ENCODE measurements around the gene RGS16. TPM values are rescaled to one million over a fixed set of nuclear protein-coding genes. Genes with fewer than 3 reads are reported as not detected.

RGS16 gene, protein sequence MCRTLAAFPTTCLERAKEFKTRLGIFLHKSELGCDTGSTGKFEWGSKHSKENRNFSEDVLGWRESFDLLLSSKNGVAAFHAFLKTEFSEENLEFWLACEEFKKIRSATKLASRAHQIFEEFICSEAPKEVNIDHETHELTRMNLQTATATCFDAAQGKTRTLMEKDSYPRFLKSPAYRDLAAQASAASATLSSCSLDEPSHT
- total RNA-seq (6.3 and 7.3 TPM in 2 replicates), polyA plus RNA-seq (7.6 and 18.1 TPM in 2 replicates)

DNA sequence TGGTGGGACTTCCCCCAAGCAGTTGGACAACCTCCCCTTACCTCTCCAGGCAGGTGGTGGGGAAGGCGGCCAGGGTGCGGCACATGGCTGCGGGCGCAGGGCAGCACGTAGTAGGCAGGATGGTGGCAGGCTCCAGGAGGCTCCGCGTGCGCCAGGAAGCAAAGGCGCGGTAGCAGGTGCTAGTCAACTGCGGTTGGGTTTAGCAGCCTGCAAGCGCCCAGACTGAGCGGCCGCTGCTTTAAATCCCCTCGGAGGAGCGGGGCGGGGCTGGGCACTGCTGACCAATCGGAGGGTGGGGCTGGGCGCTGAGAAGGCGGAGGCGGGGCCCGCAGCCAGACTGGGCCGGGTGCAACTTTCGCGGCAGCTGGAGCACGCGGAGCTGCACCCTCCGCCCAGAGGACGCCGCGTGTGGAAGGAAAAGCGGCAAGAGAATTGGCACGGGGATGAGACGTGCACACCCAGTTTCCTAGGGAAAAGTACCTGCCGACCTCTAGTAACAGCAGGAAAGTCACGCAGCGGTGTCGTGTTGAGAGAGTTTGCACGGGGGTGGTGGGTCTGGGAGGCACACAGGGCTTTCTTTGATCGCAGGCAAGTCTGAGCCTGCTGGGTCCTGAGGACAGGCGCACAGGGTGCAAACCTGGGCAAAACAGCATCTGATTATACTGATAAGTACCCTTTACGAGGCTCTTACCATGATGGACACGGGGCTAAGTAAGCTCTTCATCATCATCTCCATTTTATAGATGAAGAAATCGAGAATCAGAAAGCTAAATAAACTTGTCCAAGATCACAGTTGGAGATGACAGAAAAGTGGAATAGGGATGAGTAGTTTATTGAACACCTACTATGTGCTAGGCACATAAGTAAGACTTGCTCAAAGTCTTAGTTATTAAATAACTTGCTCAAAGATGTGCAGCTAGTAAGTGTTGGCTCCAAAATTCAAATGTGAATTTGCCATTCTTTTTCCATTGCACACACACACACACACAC is at the start of gene RGS16:
Gene RGS16 (minus strand): TSS at position 215 of the 990 bp plus-strand sequence. CDS start 130 bp downstream, at position 85.
- no peaks in the 10 kb centered on the region for H3K36me3 ChIP-seq (replicated peaks; ENCODE audit: insufficient read depth, low read depth)
- no peak within 1 kb of the TSS for H3K27ac ChIP-seq
- TF ChIP-seq CTCF (IDR thresholded peaks at IDR 0.05; ENCODE audit: poor library complexity) (no peak), EZH2 (IDR thresholded peaks at IDR 0.05; ENCODE audit: borderline replicate concordance) (no peak), EZH2phosphoT487 (IDR thresholded peaks at IDR 0.05; ENCODE audit: low read depth, severe bottlenecking, unreplicated experiment) (no peak)
- peak within 1 kb of the TSS; percentile 95 for H3K4me2 ChIP-seq
- H3K27me3 ChIP-seq: peaks cover 3% of the 10 kb centered on the region
- H2AFZ ChIP-seq: peak within 1 kb of the TSS; percentile 52
- no peaks in the 10 kb centered on the region for H3K79me2 ChIP-seq
- H3K9me2 ChIP-seq (replicated peaks; ENCODE audit: insufficient read depth): no peaks in the 10 kb centered on the region
- no peaks in the 10 kb centered on the region for H4K20me1 ChIP-seq (ENCODE audit: insufficient read depth, poor library complexity, severe bottlenecking)
- no peaks in the 10 kb centered on the region for H3K9me3 ChIP-seq (ENCODE audit: low read depth)
- peak; percentile 92 for DNase-seq (ENCODE audit: low spot score)
- peak within 1 kb of the TSS; percentile 18 for H3K4me3 ChIP-seq
- 10% methylated on average over 25 of the region's 44 CpGs for WGBS (ENCODE audit: low lambda C conversion rate, missing lambda C conversion rate)
- peaks cover 10% of the 10 kb centered on the region for H3K4me1 ChIP-seq (ENCODE audit: insufficient read depth)

DNA sequence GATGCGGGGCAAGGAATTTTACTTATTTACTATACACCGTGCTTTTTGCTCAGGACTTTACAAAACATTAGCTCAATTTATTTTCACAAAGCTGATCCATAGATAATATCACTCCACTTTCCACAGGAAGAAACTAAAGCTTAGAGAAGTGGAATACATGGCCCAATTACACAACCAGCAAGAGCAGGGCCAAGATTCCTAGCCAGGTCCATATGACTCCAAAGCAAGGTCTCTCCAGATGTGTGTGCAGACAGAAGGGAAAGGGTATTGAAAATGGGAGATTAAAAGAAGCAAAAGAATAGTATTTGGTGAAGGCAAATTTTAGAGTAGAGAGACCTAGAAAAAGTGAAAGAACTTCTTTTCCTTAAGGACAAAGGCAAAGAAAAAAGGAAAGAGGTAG is 49.8 kb upstream of the RGS16 start:
- Histone ChIP-seq H3K4me2 (no peak overlapping the region), H3K27me3 (no peaks in the 10 kb centered on the region), H2AFZ (no peak overlapping the region), H3K36me3 (replicated peaks; ENCODE audit: insufficient read depth, low read depth) (no peaks in the 10 kb centered on the region), H3K79me2 (no peaks in the 10 kb centered on the region), H3K4me3 (no peak overlapping the region), H3K27ac (no peak overlapping the region), H3K9me2 (replicated peaks; ENCODE audit: insufficient read depth) (no peaks in the 10 kb centered on the region), H4K20me1 (ENCODE audit: insufficient read depth, poor library complexity, severe bottlenecking) (no peaks in the 10 kb centered on the region), H3K9me3 (ENCODE audit: low read depth) (no peaks in the 10 kb centered on the region), H3K4me1 (ENCODE audit: insufficient read depth) (no peaks in the 10 kb centered on the region)
- TF ChIP-seq EZH2phosphoT487 (IDR thresholded peaks at IDR 0.05; ENCODE audit: low read depth, severe bottlenecking, unreplicated experiment) (no peak), EZH2 (IDR thresholded peaks at IDR 0.05; ENCODE audit: borderline replicate concordance) (no peak), CTCF (IDR thresholded peaks at IDR 0.05; ENCODE audit: poor library complexity) (no peak)
- WGBS (ENCODE audit: low lambda C conversion rate, missing lambda C conversion rate): 85% methylated on average over 2 of the region's 2 CpGs
- DNase-seq (ENCODE audit: low spot score): no peak

GRCh38 chr1:182652933-182653332 is 48.7 kb upstream of the RGS16 start:
- WGBS (ENCODE audit: low lambda C conversion rate, missing lambda C conversion rate): 74% methylated on average over 3 of the region's 3 CpGs
- Histone ChIP-seq H3K4me2 (no peak overlapping the region), H3K9me2 (replicated peaks; ENCODE audit: insufficient read depth) (no peaks in the 10 kb centered on the region), H3K4me1 (ENCODE audit: insufficient read depth) (no peaks in the 10 kb centered on the region), H3K27ac (no peak overlapping the region), H2AFZ (no peak overlapping the region), H3K36me3 (replicated peaks; ENCODE audit: insufficient read depth, low read depth) (no peaks in the 10 kb centered on the region), H3K9me3 (ENCODE audit: low read depth) (no peaks in the 10 kb centered on the region), H3K79me2 (no peaks in the 10 kb centered on the region), H3K4me3 (no peak overlapping the region), H3K27me3 (no peaks in the 10 kb centered on the region), H4K20me1 (ENCODE audit: insufficient read depth, poor library complexity, severe bottlenecking) (no peaks in the 10 kb centered on the region)
- TF ChIP-seq EZH2 (IDR thresholded peaks at IDR 0.05; ENCODE audit: borderline replicate concordance) (no peak), EZH2phosphoT487 (IDR thresholded peaks at IDR 0.05; ENCODE audit: low read depth, severe bottlenecking, unreplicated experiment) (no peak), CTCF (IDR thresholded peaks at IDR 0.05; ENCODE audit: poor library complexity) (no peak)
- DNase-seq (ENCODE audit: low spot score): no peak
